Uterus (tissue), 2 donors: Measurements from ENCODE around the gene ANKH.

Source experiments
- CTCF ChIP-seq, 4 experiments: fragments of 200-600 bp in 2 of 4; fragments of 450-650 bp in 2 of 4; sonication (generic) in 2 of 4; IDR thresholded peaks; one replicate each; pipeline ENCODE4 v1.5.1; 2016 to 2019; ENCODE audit warnings: antibody characterized with exemption in 4 of 4, mild to moderate bottlenecking in 2 of 4, moderate library complexity in 1 of 4
- POLR2A ChIP-seq, 2 donors: fragments of 450-650 bp; IDR thresholded peaks; one replicate each; pipeline ENCODE4 v1.6.1; 2016; ENCODE audit warnings: antibody characterized with exemption in 2 of 2, mild to moderate bottlenecking in 1 of 2, moderate library complexity in 1 of 2

- TF ChIP-seq CTCF (IDR thresholded peaks at IDR 0.05) (no peak), POLR2A (IDR thresholded peaks at IDR 0.05) (no peak)
Observed at GRCh38 chr5:14816374-14816998, 55.1 kb downstream of the ANKH start.
